Prostate gland (tissue), 2 donors: ENCODE data around the gene ELAVL2.

ENCODE experiments used
- CTCF ChIP-seq, 4 experiments: fragments of 200-600 bp in 2 of 4; fragments of 450-650 bp in 2 of 4; sonication (generic) in 2 of 4; IDR thresholded peaks; 1 replicate in 3 of 4; 2 replicates in 1 of 4; pipeline ENCODE4 v1.5.1; 2016 to 2019; ENCODE audit warnings: antibody characterized with exemption in 4 of 4, mild to moderate bottlenecking in 2 of 4, moderate library complexity in 2 of 4
- POLR2A ChIP-seq: fragments of 450-650 bp; IDR thresholded peaks from one replicate; pipeline ENCODE4 v1.6.1; 2016; ENCODE audit warnings: antibody characterized with exemption, mild to moderate bottlenecking
- POLR2AphosphoS5 ChIP-seq: sonication (generic); formaldehyde crosslinking; IDR thresholded peaks from one replicate; pipeline ENCODE4 v1.6.1; 2017; ENCODE audit warnings: antibody characterized with exemption

GRCh38 chr9:23721466-23721865, 104.6 kb downstream of the ELAVL2 start:
- no peak for TF ChIP-seq CTCF (IDR thresholded peaks at IDR 0.05)
- TF ChIP-seq POLR2A = no peak
- TF ChIP-seq POLR2AphosphoS5 = no peak
